Endometrium (tissue), 2 donors: ENCODE measurements around the gene CLCN4.
A peak's percentile ranks its signal among the peaks of the same experiment; 100 is the strongest.

ENCODE experiments used
- FAIRE-seq: peaks from 2 replicates; lab custom pipeline; 2012; peaks lifted over from hg19 to GRCh38; lab: Jason Lieb, UNC
- donor health status: control.
- donor health status: control.

CLCN4 gene

GRCh38 chrX:10156199-10157031 is at the start of gene CLCN4:
Gene CLCN4, plus strand, starts transcription at chrX:10156975. Its CDS starts 28,058 bp downstream, at chrX:10185033.
- FAIRE-seq, result no peak

GRCh38 chrX:10107483-10107882 is 49.3 kb upstream of the CLCN4 start:
- FAIRE-seq, result no peak

GRCh38 chrX:10108288-10108687 is 48.5 kb upstream of the CLCN4 start:
- FAIRE-seq, result no peak

- no peak for FAIRE-seq
These were observed 47.1 kb upstream of the CLCN4 start for GRCh38 chrX:10109695-10110094.

GRCh38 chrX:10110316-10110935 is 46.3 kb upstream of the CLCN4 start:
- no peak for FAIRE-seq

GRCh38 chrX:10110984-10111363 is 45.8 kb upstream of the CLCN4 start:
- no peak for FAIRE-seq

- FAIRE-seq, result no peak
These were observed 45.2 kb upstream of the CLCN4 start for GRCh38 chrX:10111364-10112148.

- no peak for FAIRE-seq
These were observed 44.3 kb upstream of the CLCN4 start for GRCh38 chrX:10112510-10112909.

- FAIRE-seq, result no peak
These were observed 41.7 kb upstream of the CLCN4 start for GRCh38 chrX:10115082-10115481.

- no peak for FAIRE-seq
These were observed 39.5 kb upstream of the CLCN4 start for GRCh38 chrX:10117301-10117700.

- no peak for FAIRE-seq
These were observed 38.9 kb upstream of the CLCN4 start for GRCh38 chrX:10117864-10118377.

GRCh38 chrX:10118530-10118929 is 38.2 kb upstream of the CLCN4 start:
- FAIRE-seq, result no peak

- peak; percentile 99 for FAIRE-seq
These were observed 37.3 kb upstream of the CLCN4 start for GRCh38 chrX:10119399-10119990.

- FAIRE-seq, result no peak
These were observed 36.4 kb upstream of the CLCN4 start for GRCh38 chrX:10120331-10120730.

GRCh38 chrX:10120828-10121227 is 35.9 kb upstream of the CLCN4 start:
- FAIRE-seq, result no peak

- no peak for FAIRE-seq
These were observed 35.0 kb upstream of the CLCN4 start for GRCh38 chrX:10121787-10122186.

GRCh38 chrX:10124506-10125247 is 32.1 kb upstream of the CLCN4 start:
- FAIRE-seq, result no peak

- no peak for FAIRE-seq
These were observed 31.5 kb upstream of the CLCN4 start for GRCh38 chrX:10125248-10125615.

- no peak for FAIRE-seq
These were observed 30.7 kb upstream of the CLCN4 start for GRCh38 chrX:10126044-10126443.

GRCh38 chrX:10126834-10127233 is 29.9 kb upstream of the CLCN4 start:
- no peak for FAIRE-seq

- FAIRE-seq, result no peak
These were observed 28.4 kb upstream of the CLCN4 start for GRCh38 chrX:10128386-10128785.

- FAIRE-seq, result no peak
These were observed 27.5 kb upstream of the CLCN4 start for GRCh38 chrX:10129229-10129628.
